Measurements from ENCODE around the gene ANKRD33B.
A peak's percentile ranks its signal among the peaks of the same experiment; 100 is the strongest.
"Not testable (repeated sequence)": the region's sequence is repeated elsewhere in the genome, so short reads cannot be mapped to it uniquely, and the experiment has no call there.

Gene ANKRD33B

DNA sequence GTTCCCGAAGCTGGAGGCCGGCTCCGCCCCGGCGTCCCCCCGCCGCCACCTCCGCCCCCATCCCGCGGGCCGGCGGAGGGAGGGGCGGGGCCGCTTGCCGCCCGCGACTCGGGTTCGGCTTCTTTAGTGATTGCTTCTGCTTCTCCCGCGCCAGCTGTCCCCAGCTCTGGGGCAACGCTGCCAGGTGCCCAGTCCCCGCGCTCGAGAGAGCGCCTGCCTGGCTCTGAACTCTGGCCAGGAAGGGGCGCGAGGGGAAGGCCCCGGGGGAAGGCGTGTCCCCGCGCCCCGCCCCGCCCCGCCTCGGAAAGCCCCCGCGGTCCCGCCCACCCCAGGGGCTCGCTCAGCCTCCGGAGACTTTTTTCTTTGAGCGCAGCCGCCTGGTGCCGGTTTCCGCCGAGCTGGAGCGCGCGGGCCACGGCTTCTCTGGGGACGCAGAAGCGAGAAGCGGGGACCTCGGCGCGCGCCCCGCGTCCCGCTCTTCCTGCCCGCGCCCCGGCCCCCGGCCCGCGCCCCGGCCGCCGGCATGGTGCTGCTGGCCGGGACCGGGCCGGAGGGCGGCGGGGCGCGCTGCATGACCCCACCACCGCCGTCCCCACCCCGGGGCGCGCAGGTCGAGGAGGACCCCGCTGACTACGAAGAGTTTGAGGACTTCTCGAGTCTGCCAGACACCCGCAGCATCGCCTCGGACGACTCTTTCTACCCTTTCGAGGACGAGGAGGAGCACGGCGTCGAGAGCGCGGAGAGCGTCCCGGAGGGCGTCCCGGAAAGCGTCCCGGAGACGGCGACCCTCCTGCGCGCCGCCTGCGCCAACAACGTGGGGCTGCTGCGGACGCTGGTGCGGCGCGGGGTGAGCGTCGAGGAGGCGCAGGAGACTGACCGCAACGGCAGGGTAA lies at the start of gene ANKRD33B:
Gene ANKRD33B, plus strand, starts transcription at position 126 of the 893 bp plus-strand sequence. Its CDS starts 398 bp downstream, at position 524.
- DNase-seq, result peak; percentile 35

DNA sequence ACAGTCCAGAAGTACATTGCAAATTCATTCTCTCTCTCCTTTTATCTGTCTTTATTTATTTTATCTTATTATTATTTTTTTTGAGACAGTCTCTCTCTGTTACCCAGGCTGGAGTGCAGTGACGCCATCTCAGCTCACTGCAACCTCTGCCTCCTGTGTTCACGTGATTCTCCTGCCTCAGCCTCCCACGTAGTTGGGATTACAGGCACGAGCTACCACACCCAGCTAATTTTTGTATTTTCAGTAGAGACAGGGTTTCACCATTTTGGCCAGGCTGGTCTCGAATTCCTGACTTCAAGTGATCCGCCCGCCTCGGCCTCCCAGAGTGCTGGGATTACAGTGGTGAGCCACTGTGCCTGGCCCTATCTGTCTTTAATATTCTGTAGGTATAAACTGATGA lies 49.3 kb upstream of the ANKRD33B start:
- not testable (repeated sequence) for DNase-seq

DNA sequence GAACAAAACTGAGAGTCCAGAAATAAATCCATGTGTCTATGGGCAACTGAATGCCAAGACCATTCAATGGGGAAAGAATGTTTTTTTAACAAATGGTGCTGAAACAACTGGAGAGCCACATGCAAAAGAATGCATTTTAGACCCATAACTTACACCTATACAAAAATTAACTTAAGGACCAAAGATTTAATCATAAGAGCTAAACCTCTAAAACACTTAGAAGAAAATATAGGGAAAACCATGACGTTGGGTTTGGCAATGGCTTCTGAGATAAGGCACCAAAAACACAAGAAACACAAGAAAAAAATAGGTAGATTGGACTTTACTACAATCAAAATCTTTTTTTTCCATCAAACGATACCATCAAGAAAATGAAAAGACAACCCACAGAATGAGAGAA lies 48.4 kb upstream of the ANKRD33B start:
- DNase-seq, result no peak

DNA sequence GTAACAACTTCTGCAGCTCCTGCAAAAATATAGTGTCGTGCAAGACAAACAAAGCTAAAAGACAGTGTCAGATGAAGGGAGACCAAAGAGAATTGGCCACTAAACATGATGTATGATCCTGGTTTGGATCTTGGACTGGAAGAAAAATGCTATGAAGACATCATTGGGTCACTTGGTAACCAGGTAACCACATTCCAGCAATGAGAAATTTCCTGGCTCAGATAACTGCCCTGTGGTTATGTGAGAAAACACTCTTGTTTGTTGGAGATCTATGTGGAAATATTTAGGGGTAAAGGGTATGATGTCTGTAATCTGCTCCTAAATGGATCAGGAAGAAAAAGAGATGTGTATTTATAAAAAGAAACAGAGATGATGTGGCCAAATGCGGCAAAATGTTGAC lies 45.5 kb upstream of the ANKRD33B start:
- DNase-seq, result no peak

DNA sequence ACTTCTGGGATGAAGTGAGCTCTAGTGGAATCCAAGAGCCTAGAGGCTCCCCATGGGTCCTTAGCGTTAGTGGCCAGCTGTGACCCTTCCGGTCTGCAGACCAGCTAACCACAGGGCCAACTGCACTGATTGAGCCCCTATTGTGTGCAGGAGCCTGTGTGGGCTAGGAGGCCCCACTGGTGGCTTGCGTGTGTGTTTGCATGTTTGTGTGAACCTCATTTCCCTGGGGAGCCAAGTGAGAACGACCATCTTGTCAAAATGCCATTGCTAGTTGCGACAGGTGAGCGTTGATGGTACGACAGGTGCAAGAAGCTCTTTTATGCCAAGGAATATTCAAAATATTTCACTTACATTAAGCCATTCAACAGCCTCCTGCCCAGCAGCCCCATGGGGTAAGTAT lies 44.1 kb upstream of the ANKRD33B start:
- DNase-seq, result no peak

DNA sequence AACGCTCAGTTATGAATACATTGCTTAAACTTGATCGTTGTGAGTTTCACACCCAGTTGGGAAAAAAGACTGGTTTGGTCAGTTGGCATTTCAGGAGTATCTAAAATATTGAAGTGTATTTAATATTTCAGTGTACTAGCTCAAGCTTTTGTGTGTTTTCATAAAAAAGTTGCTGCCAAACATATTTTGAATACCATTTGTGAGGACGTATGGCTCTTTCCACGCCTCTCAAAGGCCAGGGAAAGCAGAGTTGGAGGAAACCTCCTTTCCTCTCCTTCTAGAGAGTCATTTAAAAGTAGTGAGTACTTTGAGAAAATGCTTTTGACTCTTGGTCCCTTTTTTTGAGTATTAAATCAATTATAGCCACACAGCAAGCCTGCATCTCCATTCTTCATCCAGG lies 43.2 kb upstream of the ANKRD33B start:
- no peak for DNase-seq

DNA sequence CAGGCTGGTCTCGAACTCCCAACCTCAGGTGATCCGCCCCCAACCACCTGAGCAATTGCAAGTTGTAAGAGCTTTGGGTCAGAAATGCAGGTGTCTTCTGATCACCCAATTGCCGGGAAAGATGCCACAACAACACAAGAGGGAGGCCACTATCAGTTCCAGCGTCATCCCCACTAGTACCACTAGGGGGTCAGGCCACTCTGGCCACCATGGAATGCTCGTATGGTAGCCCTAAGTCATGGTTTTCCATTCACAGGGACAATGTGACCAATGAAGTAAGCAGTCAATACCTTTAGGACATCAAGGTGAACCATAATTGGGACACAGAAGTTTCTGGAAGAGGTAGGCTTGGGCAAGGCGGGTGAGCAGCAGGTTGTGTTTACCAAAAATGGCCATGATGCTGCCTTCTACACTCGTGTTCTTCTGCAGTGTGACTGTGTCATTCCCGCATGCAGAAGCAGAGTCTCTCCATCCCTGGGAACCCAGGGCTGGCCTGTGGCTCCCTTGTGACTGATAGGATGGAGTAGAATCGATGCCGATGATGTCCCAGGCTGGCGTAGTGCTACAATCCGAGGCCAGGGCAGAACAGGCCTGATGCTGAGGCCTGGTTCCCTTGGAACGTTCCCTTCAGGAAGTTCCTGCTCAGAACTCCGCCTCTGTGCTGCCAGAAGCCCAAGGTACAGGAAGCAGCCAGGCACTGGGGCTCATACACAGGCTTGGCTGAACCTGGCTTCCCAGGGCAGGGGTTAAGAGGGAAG lies 42.2 kb upstream of the ANKRD33B start:
- DNase-seq, result no peak

DNA sequence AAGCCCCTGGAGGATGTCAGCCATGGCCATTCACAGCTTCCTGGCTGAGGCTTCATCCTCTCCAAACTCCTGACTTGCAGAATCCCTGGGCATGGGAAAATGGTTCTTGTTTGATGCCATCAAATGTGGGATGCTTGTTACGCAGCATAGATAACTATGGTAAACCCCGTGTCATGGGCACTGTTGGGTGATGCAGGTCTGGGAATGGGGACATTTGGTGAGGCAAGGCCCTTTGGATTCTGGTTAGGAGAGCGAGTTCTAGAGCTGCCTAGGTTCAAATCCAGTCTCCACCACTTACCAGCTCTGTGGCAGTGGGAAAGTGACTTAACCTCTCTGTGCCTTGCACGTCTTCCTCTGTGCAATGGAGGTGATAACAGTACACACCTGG lies 41.7 kb upstream of the ANKRD33B start:
- no peak for DNase-seq

DNA sequence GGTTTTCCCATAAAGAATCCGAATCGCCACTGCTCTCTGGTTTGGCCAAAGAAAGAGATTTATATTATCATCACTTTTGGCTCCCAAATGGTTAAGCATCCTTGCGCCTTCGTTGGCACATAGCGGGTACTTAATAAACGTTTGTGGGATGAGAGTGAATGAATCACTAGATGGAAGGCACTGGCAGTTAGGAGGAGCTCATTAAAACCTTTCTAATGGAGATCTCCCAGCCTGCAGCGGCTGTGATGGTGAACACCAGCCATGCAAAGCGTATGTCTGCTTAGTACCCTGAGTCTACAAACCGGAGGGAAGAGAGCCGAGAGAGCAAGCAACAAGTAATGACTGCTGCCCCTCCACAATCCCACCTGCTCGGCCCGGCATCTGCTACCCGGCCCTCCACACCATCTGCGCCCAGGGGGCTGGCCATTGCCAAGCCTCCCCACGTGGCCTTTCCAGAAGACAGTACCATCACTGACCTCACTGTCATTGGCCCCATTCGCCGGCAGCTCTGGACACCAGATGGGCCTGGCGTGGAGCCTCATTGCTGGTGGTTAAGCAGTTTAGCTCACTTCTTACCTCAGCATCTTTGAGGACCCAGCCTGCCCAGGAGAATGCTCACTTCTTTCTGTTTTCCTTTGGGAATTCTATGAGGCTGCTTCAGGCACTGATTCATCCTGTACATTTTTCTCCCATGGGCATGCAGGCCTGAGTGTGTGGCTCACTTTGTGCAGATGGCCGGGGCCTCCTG lies 39.3 kb upstream of the ANKRD33B start:
- no peak for DNase-seq

DNA sequence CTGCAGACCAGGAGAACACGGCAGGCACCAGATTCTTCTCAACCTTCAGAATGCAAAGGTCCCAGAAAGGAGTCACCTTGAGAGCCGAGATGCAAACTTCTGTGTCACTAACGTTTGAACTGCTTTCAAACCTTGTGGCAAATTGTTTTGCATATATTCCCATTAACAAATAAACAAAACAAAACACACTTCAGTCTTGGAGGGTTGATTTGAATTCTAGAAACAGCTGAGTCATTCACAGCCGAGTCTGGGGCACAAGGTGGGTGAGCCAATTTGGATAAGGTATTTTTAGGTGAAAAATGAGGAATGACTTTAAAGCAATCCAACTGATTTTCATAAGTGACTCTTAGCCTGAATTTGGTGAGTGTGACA lies 38.8 kb upstream of the ANKRD33B start:
- peak; percentile 35 for DNase-seq

DNA sequence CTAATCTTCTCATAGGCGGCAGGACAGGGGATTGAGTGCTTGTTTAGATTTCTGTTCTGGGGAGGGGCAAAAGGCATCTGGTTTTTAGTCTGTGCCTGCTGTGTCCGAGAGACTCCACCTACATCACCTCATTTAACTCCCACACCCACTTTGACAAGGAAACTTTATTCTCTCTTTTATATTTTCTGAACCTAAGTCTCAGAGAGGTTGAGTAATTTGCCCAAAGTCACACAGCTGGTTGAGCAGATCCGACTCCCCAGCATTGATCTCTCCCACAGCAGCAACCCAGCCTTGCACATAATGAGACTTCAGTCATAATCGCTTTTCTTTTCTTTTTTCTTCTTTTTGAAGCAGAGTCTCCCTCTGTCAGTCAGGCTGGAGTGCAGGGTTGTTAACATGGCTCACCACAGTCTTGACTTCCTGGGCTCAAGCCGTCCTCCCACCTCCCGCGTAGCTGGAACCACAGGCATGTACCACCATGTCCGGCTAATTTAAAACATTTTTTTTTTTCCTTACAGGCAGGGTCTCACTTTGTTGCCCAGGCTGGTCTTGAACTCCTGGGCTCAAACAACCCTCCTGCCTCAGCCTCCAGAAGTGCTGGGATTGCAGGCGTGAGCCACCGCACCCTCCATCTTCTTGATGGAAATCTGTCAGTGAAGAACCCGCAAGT lies 36.5 kb upstream of the ANKRD33B start:
- DNase-seq, result no peak

DNA sequence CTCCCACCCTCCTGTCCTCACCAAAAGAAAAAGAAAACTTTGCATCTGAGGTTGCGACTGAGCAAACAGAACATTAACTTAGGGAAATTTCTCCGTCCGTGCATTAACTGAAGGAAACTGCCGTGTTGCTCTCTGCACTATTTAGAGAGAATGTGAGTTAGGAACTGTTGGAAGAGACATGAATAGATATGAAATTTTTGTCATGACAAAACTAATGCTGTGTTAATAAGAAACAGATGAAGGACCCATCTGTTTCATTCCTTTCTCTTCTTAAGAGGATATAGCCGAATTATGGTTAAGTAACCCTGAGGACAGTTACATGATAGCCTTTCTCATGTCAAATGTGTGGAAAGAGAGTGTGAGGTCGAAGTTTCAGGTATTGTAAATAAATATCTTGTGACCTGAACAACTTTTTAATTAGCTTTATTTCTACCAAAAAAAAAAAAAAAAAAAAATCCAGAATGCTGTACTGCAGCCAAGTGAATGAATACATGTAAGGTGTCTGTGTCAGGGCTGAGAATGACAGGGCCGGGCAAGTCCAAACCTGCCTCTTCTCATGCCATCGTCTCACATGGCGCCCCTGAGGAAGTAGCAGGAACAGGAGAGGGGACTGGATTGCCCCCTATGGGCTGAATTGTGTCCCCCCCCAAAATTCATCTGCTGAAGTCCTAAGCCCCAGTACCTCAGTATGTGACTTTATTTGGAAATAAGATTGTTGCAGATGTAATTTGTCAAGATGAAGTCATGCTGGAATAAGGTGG lies 35.6 kb upstream of the ANKRD33B start:
- DNase-seq, result no peak

DNA sequence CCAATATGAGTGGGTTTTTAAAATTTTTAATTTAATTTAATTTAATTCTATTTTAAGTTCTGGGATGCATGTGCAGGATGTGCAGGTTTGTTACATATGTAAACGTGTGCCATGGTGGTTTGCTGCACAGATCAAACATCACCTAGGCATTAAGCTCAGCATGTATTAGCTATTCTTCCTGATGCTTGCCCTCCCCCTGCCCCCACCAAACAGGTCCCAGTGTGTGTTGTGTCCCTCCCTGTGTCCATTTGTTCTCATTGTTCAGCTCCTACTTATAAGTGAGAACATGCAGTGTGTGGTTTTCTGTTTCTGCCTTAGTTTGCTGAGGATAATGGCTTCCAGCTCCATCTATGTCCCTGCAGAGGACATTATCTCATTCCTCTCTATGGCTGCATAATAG lies 35.0 kb upstream of the ANKRD33B start:
- no peak for DNase-seq

DNA sequence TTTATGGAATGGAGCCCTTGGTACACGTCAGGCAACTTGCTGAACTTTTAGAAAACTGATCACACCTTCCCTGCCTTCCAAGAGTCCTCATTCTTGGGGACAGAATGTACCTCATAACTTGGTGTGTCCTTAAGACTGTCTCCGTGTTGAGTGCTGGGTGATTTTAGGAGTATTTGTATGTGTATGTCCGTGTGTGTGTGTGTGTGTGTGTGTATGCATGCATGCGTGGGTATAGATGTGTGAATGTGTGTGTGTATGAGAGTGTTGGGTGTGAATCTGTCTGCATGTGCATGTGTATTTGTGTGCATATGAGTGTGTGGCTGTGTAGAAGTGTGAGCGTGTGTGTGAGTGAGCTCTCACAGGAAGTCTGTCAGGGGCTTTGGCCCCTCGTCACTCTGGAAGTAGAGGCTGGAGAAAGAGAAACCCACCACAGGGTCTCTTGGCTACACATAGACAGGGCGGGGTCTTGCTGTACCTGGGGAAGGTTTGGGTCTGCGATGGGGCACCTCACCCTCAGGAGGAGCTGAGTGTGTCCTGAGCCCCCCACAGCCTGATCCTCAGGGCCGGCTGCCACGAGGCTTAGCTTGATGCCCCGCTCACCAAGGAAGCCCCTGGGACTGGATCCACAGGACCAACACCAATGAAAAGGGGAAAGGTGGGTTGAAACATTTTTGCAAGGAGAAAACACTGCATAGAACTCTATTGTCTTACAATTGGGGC lies 33.1 kb upstream of the ANKRD33B start:
- DNase-seq, result no peak

DNA sequence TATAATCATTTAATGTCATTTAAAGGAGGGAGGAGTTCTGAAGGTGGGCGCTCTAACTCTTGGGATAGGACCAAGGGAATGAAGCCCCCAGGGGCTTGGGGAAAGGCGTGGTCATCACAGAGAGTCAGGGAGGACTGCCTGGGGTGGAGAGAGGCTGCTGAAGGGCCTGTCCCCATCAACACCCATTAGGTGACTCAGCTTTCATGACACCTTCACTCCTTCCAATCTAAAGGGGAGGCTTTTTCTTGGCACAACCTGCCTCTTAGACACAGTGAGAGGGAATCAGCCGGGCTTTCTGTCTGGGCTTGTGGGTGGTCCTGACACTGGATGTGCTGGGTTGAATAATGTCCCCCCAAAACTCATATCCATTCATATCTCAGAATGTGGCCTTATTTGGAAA lies 31.4 kb upstream of the ANKRD33B start:
- DNase-seq, result no peak

DNA sequence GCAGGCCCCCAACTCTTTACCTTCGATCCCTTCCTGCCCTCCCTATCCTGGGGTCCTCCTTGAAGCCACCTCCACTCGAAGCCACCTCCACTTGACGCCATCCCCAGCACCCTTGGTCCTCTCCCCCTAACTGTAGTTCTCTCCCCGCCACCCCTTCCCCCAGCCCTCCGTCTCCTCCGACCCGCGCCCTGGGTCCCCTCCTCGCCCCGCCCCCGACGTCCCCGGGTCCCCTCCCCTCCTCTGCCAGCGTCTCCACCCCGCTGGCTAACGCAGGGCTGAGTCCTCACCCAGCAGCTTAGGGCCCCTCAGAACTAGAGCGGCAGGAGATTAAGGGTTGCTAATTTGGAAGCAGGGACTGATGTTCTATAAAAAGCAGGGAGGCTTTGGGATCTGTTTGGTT lies 30.6 kb upstream of the ANKRD33B start:
- no peak for DNase-seq

DNA sequence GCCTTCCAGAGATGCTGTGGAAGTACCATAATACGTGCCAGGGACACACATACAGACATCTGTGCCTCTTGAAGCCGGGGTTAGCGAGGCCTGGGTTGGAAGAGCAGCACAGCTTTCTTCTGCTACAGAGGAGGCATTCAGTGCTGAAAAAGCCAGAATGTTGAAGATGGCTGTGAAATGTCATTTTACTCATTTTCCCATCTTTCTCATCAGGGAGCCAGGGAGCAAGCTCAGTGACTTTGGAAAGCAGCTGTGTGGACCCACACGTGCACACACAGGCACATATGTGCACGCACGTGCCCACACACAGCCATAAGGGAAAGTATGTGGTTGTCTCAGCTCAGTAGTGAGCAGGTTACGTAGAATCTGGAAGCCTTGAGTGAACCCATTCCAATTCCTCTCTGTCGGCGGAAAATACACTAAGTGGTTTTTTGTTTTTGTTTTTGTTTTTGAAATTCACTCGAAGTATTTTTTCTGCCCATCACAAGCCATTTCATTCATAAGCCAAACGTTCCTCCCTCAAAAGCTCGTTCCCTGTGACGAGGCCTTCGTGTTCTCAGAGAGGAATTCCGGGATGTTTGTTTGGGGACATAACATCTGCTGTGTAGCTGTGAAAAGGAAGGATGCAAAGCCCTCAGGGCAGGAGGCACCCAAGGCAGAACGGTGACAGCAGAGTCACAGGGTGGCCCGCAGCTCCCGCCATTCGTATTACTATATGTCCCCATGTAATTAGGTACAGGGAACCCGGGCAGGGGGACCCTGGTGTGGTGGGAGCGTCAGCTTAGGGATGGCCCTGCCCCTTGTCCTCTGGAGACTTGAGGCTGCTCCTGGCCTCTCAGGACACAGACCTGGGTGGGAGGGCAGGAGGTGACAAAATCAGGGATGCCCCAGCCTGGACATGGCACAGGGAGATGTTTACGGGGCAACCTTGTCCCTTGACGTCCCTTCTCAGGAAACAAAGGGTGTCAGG lies 29.0 kb upstream of the ANKRD33B start:
- DNase-seq, result no peak

DNA sequence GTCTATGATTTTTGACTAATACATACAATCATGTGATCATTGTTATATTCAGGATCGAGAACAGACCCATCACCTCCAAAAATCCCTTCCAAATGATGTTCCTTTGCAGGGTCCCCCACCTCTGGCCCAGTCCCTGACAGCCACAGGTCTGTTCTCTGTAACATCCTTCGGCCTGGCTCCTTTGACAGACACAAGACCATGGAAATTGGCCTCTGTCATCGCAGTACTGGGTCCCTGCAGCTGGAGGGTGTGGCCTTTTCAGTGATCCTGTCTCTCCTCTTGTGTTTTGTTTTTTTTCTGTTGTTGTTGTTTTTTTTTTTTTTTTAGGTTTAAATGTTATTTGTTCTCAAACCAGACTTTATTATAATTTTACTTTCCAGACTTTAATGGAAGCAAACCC lies 27.4 kb upstream of the ANKRD33B start:
- no peak for DNase-seq

DNA sequence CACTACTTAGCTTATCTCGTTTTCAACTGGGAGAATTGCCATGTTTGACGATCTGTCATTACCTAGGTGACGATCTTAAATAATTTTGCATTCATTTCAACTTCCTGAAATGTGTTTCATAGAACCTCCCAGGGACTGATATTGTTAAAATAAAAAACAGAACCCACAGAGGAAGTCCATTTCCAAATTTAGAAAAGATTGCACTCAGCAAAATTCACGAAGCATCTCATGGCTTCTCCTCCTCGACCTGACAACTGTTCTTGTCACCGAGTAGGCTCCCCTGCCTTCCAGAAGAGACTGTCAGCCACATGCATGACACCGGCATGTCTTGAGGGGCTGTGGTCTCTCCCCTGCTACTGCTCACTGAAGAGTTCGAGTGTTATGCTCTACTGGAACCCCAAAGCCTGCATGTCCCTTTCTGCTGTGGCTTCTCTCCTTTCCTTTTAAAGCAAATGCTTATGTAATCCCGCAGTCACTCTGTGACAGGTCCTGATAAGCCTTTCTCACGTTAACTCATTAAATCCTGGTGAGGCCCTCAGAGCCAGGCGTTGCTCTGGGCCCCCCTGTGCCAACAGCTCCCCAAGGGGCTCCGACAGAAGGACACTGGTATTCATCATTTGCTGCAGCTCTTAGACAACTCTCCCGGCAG lies 26.8 kb upstream of the ANKRD33B start:
- DNase-seq, result no peak

DNA sequence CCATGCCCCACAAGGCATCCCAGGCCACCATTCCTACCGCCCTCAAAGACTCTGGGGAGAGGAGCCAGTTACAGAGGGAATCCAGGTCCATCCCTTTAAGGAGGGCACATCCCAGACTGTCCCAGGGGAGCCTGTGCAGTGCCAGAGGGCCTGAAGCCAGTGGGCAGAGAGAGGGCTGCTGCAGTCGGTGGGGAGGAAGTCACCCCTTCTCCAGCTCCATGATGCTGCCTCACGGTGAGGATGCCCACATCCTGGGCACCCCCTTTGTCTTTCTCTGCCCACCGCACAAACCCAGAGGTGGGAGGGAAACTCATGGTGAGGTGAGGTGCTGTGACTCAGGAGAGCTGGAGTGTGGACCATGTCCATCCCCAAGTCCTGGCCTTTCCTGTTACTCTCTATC lies 26.2 kb upstream of the ANKRD33B start:
- DNase-seq, result no peak

Data from NCI-H1048 (cell line).